GM23248 (cell line): Measurements from ENCODE around the gene NHP2.

Experiments used
- EZH2 ChIP-seq: fragments of 200-600 bp; sonication (generic); IDR thresholded peaks from 2 replicates; pipeline ENCODE4 v1.6.1; 2018; ENCODE audit warnings: antibody characterized with exemption, mild to moderate bottlenecking; ENCODE audit not compliant: insufficient read depth, poor library complexity, severe bottlenecking
- EZH2phosphoT487 ChIP-seq: fragments of 200-600 bp; sonication (generic); IDR thresholded peaks from 2 replicates; pipeline ENCODE4 v1.6.1; 2018; ENCODE audit warnings: antibody characterized with exemption, moderate library complexity, mild to moderate bottlenecking, low read depth; ENCODE audit not compliant: insufficient read depth

DNA sequence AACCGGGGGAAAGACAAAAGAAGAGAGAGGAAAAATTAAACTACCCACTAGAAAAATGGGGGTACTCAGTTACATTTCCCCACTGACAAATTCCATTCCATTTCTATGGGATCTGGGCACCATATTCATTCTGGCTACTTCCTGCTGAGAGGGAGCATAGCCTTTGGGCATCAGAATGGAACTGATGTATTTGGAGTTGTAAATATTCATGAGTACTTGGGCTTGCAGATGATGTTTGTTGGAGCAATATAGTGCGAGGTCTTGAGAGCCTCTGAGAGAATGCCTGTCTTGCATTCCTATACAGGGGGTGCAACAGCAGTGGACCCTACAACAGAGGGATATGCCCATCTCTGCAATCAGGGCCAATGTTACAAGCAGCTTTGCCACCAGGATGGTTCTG, 16.8 kb upstream of the NHP2 start:
- TF ChIP-seq EZH2 (no peak), EZH2phosphoT487 (no peak)
